Esophagus muscularis mucosa (tissue), 4 donors: ENCODE results near the gene RTN4RL2. TPM values are rescaled to one million over a fixed set of nuclear protein-coding genes. Genes with fewer than 3 reads are reported as not detected.

Experiments
- DNase-seq: peaks from one replicate; pipeline ENCODE4 v3.0.0-alpha.2; 2017; ENCODE audit errors: extremely low spot score
- H3K27ac ChIP-seq, 4 donors: fragments of 200-600 bp; sonication (generic); replicated peaks in 1 of 4; 1 replicate in 3 of 4; 2 replicates in 1 of 4; pipeline ENCODE4 v1.5.1; 2016 to 2019; ENCODE audit warnings: mild to moderate bottlenecking in 1 of 4
- H3K27me3 ChIP-seq, 4 donors: fragments of 200-600 bp; sonication (generic); one replicate each; pipeline versions ENCODE4 v1.5.1 to v1.6.0; 2016 to 2019
- H3K36me3 ChIP-seq, 4 donors: fragments of 200-600 bp; sonication (generic); one replicate each; pipeline ENCODE4 v1.5.1; 2016 to 2019
- H3K4me1 ChIP-seq, 4 donors: fragments of 200-600 bp; sonication (generic); one replicate each; pipeline ENCODE4 v1.5.1; 2016 to 2019
- H3K4me3 ChIP-seq, 4 donors: fragments of 200-600 bp; sonication (generic); 1 replicate in 2 of 4; 2 replicates in 2 of 4; pipeline ENCODE4 v1.5.1; 2016 to 2019; ENCODE audit warnings: mild to moderate bottlenecking in 4 of 4, moderate library complexity in 1 of 4
- H3K9me3 ChIP-seq, 4 donors: fragments of 200-600 bp; sonication (generic); 1 replicate in 3 of 4; 2 replicates in 1 of 4; pipeline ENCODE4 v1.5.1; 2016 to 2019
- CTCF ChIP-seq, 3 experiments: fragments of 200-600 bp in 2 of 3; fragments of 450-650 bp in 1 of 3; sonication (generic) in 2 of 3; IDR thresholded peaks; one replicate each; pipeline ENCODE4 v1.5.1; 2017 to 2019; ENCODE audit warnings: antibody characterized with exemption in 3 of 3, mild to moderate bottlenecking in 2 of 3, moderate library complexity in 1 of 3
- EP300 ChIP-seq: sonication (generic); formaldehyde crosslinking; IDR thresholded peaks from one replicate; pipeline ENCODE4 v1.6.1; 2017; ENCODE audit warnings: antibody characterized with exemption
- POLR2A ChIP-seq: fragments of 450-650 bp; IDR thresholded peaks from one replicate; pipeline ENCODE4 v1.6.1; 2017; ENCODE audit warnings: antibody characterized with exemption, moderate library complexity, mild to moderate bottlenecking, low read depth
- POLR2AphosphoS5 ChIP-seq, 2 donors: sonication (generic); formaldehyde crosslinking; IDR thresholded peaks; one replicate each; pipeline ENCODE4 v1.6.1; 2017; ENCODE audit warnings: antibody characterized with exemption in 2 of 2
- WGBS: methylation state at CpG from one replicate; pipeline ENCODE4 v1.1.5; 2018; 5-methylcytosine and 5-hydroxymethylcytosine counted together
- intact Hi-C: fragments of 100-400 bp; cut with DNase I; formaldehyde crosslinking; loops from one replicate; pipeline ENCODE4 v1.15.1; 2023
- total RNA-seq, 4 donors: library from RNA; depleted of rRNA; stranded (reverse); fragments of >200 nt; gene quantifications; one replicate each; pipeline versions ENCODE4 v1.1.0 to v1.2.1, GENCODE V29; 2016

RTN4RL2 gene
- total RNA-seq, 4 donors from 2014 or later, result 0.33 to 1.1 (median 0.91) TPM; not detected in 1

GRCh38 chr11:57422669-57423068 lies 37.7 kb upstream of the RTN4RL2 start:
- Histone ChIP-seq H3K27ac (no peak overlapping the region), H3K36me3 (peaks cover 0 to 58% (median 37%) of the 10 kb centered on the region in 4 donors), H3K27me3 (no peaks in the 10 kb centered on the region), H3K4me3 (no peak overlapping the region), H3K9me3 (no peaks in the 10 kb centered on the region), H3K4me1 (peaks cover 44 to 51% (median 48%) of the 10 kb centered on the region in 4 donors)
- 84% methylated on average over 4 of the region's 4 CpGs for WGBS
- DNase-seq, result no peak
- intact Hi-C loops, result no loop called here
- TF ChIP-seq POLR2A, result no peak
- no peak for TF ChIP-seq EP300
- no peak for TF ChIP-seq POLR2AphosphoS5 (IDR thresholded peaks at IDR 0.05)
- TF ChIP-seq CTCF (IDR thresholded peaks at IDR 0.05), result no peak

- intact Hi-C loops, result no loop called here
- Histone ChIP-seq H3K27ac (peak overlapping the region; percentile 98 to 99 (median 98)), H3K36me3 (peaks cover 0 to 42% (median 31%) of the 10 kb centered on the region in 4 donors), H3K9me3 (no peaks in the 10 kb centered on the region), H3K4me1 (peaks cover 57 to 64% (median 60%) of the 10 kb centered on the region in 4 donors), H3K27me3 (no peaks in the 10 kb centered on the region), H3K4me3 (peak overlapping the region; percentile 60 to 67 (median 62))
- 79% methylated on average over 7 of the region's 9 CpGs for WGBS
- TF ChIP-seq EP300 (no peak), POLR2A (no peak), POLR2AphosphoS5 (IDR thresholded peaks at IDR 0.05) (no peak), CTCF (IDR thresholded peaks at IDR 0.05) (no peak)
- DNase-seq, result no peak
Observed at GRCh38 chr11:57424137-57424791, 36.1 kb upstream of the RTN4RL2 start.

- DNase-seq, result peak; percentile 95
- TF ChIP-seq EP300 (no peak), POLR2AphosphoS5 (IDR thresholded peaks at IDR 0.05) (peak; percentile 66 to 67)
- H3K27me3 ChIP-seq, result no peaks in the 10 kb centered on the region
- H3K9me3 ChIP-seq, result no peaks in the 10 kb centered on the region
- H3K4me1 ChIP-seq, result peaks cover 57 to 64% (median 62%) of the 10 kb centered on the region in 4 donors
- peak overlapping the region; percentile 60 to 67 (median 62) for H3K4me3 ChIP-seq
- 56% methylated on average over 9 of the region's 15 CpGs for WGBS
- H3K27ac ChIP-seq, result peak overlapping the region; percentile 98 to 99 (median 98)
- H3K36me3 ChIP-seq, result peaks cover 0 to 35% (median 25%) of the 10 kb centered on the region in 4 donors
- intact Hi-C loops, result no loop called here
Observed at GRCh38 chr11:57424792-57425564, 35.4 kb upstream of the RTN4RL2 start.

GRCh38 chr11:57425565-57426438 lies 34.5 kb upstream of the RTN4RL2 start:
- Histone ChIP-seq H3K27ac (peak overlapping the region; percentile 98 to 99 (median 98)), H3K4me3 (peak overlapping the region; percentile 60 to 67 (median 62)), H3K27me3 (no peaks in the 10 kb centered on the region), H3K4me1 (peaks cover 59 to 70% (median 64%) of the 10 kb centered on the region in 4 donors), H3K9me3 (no peaks in the 10 kb centered on the region), H3K36me3 (peaks cover 0 to 27% (median 18%) of the 10 kb centered on the region in 4 donors)
- intact Hi-C loops, result no loop called here
- 30% methylated on average over 12 of the region's 15 CpGs for WGBS
- TF ChIP-seq POLR2A (no peak), EP300 (no peak), CTCF (IDR thresholded peaks at IDR 0.05) (no peak), POLR2AphosphoS5 (IDR thresholded peaks at IDR 0.05) (peak; percentile 79 to 93)
- DNase-seq, result peak; percentile 93
